Vagina (tissue), 2 donors: ENCODE data around the gene PCNT. TPM values are rescaled to one million over a fixed set of nuclear protein-coding genes. Genes with fewer than 3 reads are reported as not detected.

ENCODE experiments used
- DNase-seq, 2 donors: peaks; one replicate each; pipeline ENCODE4 v3.0.0-alpha.2; 2017; ENCODE audit errors: extremely low spot score in 2 of 2
- H3K27ac ChIP-seq: fragments of 200-600 bp; sonication (generic); one replicate; pipeline ENCODE4 v1.5.1; 2019
- H3K27me3 ChIP-seq: fragments of 200-600 bp; sonication (generic); one replicate; pipeline ENCODE4 v1.5.1; 2019
- H3K36me3 ChIP-seq, 2 donors: fragments of 200-600 bp; sonication (generic); one replicate each; pipeline ENCODE4 v1.5.1; 2017 to 2019
- H3K4me1 ChIP-seq: fragments of 200-600 bp; sonication (generic); one replicate; pipeline ENCODE4 v1.5.1; 2019
- H3K4me3 ChIP-seq, 2 donors: fragments of 200-600 bp; sonication (generic); 1 replicate in 1 of 2; 2 replicates in 1 of 2; pipeline ENCODE4 v1.5.1; 2016 to 2019
- H3K9me3 ChIP-seq: fragments of 200-600 bp; sonication (generic); one replicate; pipeline ENCODE4 v1.5.1; 2019
- CTCF ChIP-seq, 3 experiments: fragments of 450-650 bp in 2 of 3; fragments of 200-600 bp in 1 of 3; sonication (generic) in 1 of 3; IDR thresholded peaks; one replicate each; pipeline ENCODE4 v1.5.1; 2017 to 2019; ENCODE audit warnings: antibody characterized with exemption in 3 of 3, mild to moderate bottlenecking in 2 of 3, moderate library complexity in 2 of 3
- POLR2A ChIP-seq, 2 donors: fragments of 450-650 bp; IDR thresholded peaks; one replicate each; pipeline ENCODE4 v1.6.1; 2017; ENCODE audit warnings: antibody characterized with exemption in 2 of 2, mild to moderate bottlenecking in 2 of 2, moderate library complexity in 2 of 2
- POLR2AphosphoS5 ChIP-seq, 2 donors: sonication (generic); formaldehyde crosslinking; IDR thresholded peaks; one replicate each; pipeline ENCODE4 v1.9.0; 2017; ENCODE audit warnings: antibody characterized with exemption in 2 of 2, mild to moderate bottlenecking in 2 of 2, low read depth in 1 of 2; ENCODE audit not compliant: insufficient read depth in 1 of 2
- intact Hi-C: fragments of 100-400 bp; cut with DNase I; formaldehyde crosslinking; loops from one replicate; pipeline ENCODE4 v1.15.1; 2023
- total RNA-seq: library from RNA; depleted of rRNA; stranded (reverse); fragments of >200 nt; gene quantifications from one replicate; pipeline ENCODE4 v1.2.3, GENCODE V29; 2016

PCNT gene
- total RNA-seq, 1 donor from 2014 or later = 35.8 TPM

- H3K27me3 ChIP-seq = no peaks in the 10 kb centered on the region
- intact Hi-C loops = no loop called here
- H3K9me3 ChIP-seq = no peaks in the 10 kb centered on the region
- no peaks in the 10 kb centered on the region for H3K4me1 ChIP-seq
- H3K4me3 ChIP-seq = no peak overlapping the region
- TF ChIP-seq POLR2AphosphoS5 (IDR thresholded peaks at IDR 0.05; ENCODE audit: insufficient read depth in 1 of 2, low read depth in 1 of 2) = no peak
- TF ChIP-seq POLR2A (IDR thresholded peaks at IDR 0.05) = no peak
- TF ChIP-seq CTCF (IDR thresholded peaks at IDR 0.05) = no peak
- H3K27ac ChIP-seq = no peak overlapping the region
- DNase-seq = no peak
- no peaks in the 10 kb centered on the region for H3K36me3 ChIP-seq
Measured at GRCh38 chr21:46468108-46468774, 144.3 kb downstream of the PCNT start.

DNA sequence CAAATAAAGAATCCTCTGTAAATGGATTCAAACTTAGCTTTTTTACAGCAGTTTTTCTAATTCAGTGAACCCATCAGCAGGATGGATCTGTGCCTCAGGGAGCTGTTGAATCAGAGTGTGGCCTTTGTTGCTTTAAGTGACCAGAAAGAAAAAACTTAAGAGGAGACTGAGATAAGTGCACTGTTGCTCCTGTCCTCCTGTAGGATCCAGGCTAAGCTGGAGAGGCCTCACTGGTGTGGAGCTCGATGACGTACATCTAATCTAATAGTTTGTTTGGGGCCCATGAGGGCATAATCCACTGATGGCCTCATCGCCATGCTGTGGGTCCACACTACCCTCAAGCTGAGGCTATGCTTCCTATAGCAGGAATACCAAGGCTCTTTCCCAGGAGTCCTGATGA, 145.3 kb downstream of the PCNT start:
- TF ChIP-seq POLR2A (IDR thresholded peaks at IDR 0.05) (no peak), POLR2AphosphoS5 (IDR thresholded peaks at IDR 0.05; ENCODE audit: insufficient read depth in 1 of 2, low read depth in 1 of 2) (no peak), CTCF (IDR thresholded peaks at IDR 0.05) (no peak)
- Histone ChIP-seq H3K27ac (no peak overlapping the region), H3K4me1 (no peaks in the 10 kb centered on the region), H3K27me3 (no peaks in the 10 kb centered on the region), H3K4me3 (no peak overlapping the region), H3K9me3 (no peaks in the 10 kb centered on the region), H3K36me3 (no peaks in the 10 kb centered on the region)
- no peak for DNase-seq
- intact Hi-C loops = no loop called here

- intact Hi-C loops = no loop called here
- Histone ChIP-seq H3K9me3 (no peaks in the 10 kb centered on the region), H3K27ac (no peak overlapping the region), H3K4me3 (no peak overlapping the region), H3K4me1 (no peaks in the 10 kb centered on the region), H3K36me3 (no peaks in the 10 kb centered on the region), H3K27me3 (no peaks in the 10 kb centered on the region)
- TF ChIP-seq CTCF (IDR thresholded peaks at IDR 0.05) (no peak), POLR2AphosphoS5 (IDR thresholded peaks at IDR 0.05; ENCODE audit: insufficient read depth in 1 of 2, low read depth in 1 of 2) (no peak), POLR2A (IDR thresholded peaks at IDR 0.05) (no peak)
- no peak for DNase-seq
Measured at GRCh38 chr21:46471514-46471913, 147.6 kb downstream of the PCNT start.

- H3K27me3 ChIP-seq = no peaks in the 10 kb centered on the region
- no peaks in the 10 kb centered on the region for H3K9me3 ChIP-seq
- TF ChIP-seq POLR2A (IDR thresholded peaks at IDR 0.05) (no peak), POLR2AphosphoS5 (IDR thresholded peaks at IDR 0.05; ENCODE audit: insufficient read depth in 1 of 2, low read depth in 1 of 2) (no peak), CTCF (IDR thresholded peaks at IDR 0.05) (no peak)
- no peaks in the 10 kb centered on the region for H3K36me3 ChIP-seq
- H3K4me3 ChIP-seq = no peak overlapping the region
- intact Hi-C loops = no loop called here
- H3K4me1 ChIP-seq = no peaks in the 10 kb centered on the region
- no peak overlapping the region for H3K27ac ChIP-seq
- DNase-seq = no peak
Measured at GRCh38 chr21:46472246-46472645, 148.3 kb downstream of the PCNT start.

DNA sequence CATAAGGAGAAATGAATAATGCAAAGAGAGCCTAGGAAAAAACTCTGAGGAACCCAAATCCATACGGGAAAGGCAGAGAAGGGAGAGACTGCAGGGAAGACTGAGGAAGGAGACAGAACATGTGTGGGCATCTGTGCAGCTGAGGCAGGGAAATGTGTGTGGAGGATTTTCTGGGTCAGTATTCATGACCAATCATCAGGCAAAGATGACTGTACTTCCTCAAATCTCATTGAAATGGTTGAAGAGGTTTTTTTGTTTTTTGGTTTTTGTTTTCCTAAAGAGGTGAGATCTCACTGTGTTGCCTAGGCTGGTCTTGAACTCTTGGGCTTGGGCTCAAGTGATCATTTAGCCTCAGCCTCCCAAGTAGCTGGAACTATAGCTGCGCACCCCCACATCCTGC, 150.4 kb downstream of the PCNT start:
- no peaks in the 10 kb centered on the region for H3K36me3 ChIP-seq
- TF ChIP-seq POLR2A (IDR thresholded peaks at IDR 0.05) = no peak
- no peak for TF ChIP-seq CTCF (IDR thresholded peaks at IDR 0.05)
- TF ChIP-seq POLR2AphosphoS5 (IDR thresholded peaks at IDR 0.05; ENCODE audit: insufficient read depth in 1 of 2, low read depth in 1 of 2) = no peak
- H3K27me3 ChIP-seq = no peaks in the 10 kb centered on the region
- intact Hi-C loops = no loop called here
- no peak for DNase-seq
- no peak overlapping the region for H3K27ac ChIP-seq
- peaks cover 6% of the 10 kb centered on the region for H3K4me1 ChIP-seq
- no peaks in the 10 kb centered on the region for H3K9me3 ChIP-seq
- H3K4me3 ChIP-seq = no peak overlapping the region
